ENCODE measurements around the gene TNXB. TPM values are rescaled to one million over a fixed set of nuclear protein-coding genes. Genes with fewer than 3 reads are reported as not detected.

The TNXB gene
- total RNA-seq, 2 donors from 2014 or later, result 7.3 to 20.1 TPM

GRCh38 chr6:32140420-32141046 lies 31.4 kb upstream of the TNXB start:
- intact Hi-C loops (cut with DNase I), result no loop called here
- H3K27ac ChIP-seq, result no peak overlapping the region

GRCh38 chr6:32139590-32139989 lies 30.5 kb upstream of the TNXB start:
- H3K27ac ChIP-seq, result no peak overlapping the region
- no peak overlapping the region for H3K4me3 ChIP-seq
- H3K27me3 ChIP-seq, result no peaks in the 10 kb centered on the region
- no peak for TF ChIP-seq CTCF (IDR thresholded peaks at IDR 0.05)
- intact Hi-C loops (cut with DNase I), result no loop called here
- no peaks in the 10 kb centered on the region for H3K4me1 ChIP-seq
- H3K9me3 ChIP-seq, result no peaks in the 10 kb centered on the region
- no peak for DNase-seq
- no peaks in the 10 kb centered on the region for H3K36me3 ChIP-seq
- H3K9ac ChIP-seq (ENCODE audit: low read depth in 2 of 2, low read length in 2 of 2), result no peak overlapping the region

More at GRCh38 chr6:32140420-32141046, 31.4 kb upstream of the TNXB start:
- Histone ChIP-seq H3K9ac (ENCODE audit: low read depth in 2 of 2, low read length in 2 of 2) (no peak overlapping the region), H3K4me3 (no peak overlapping the region), H3K4me1 (no peaks in the 10 kb centered on the region), H3K36me3 (no peaks in the 10 kb centered on the region), H3K27me3 (no peaks in the 10 kb centered on the region), H3K9me3 (no peaks in the 10 kb centered on the region)
- no peak for DNase-seq
- TF ChIP-seq CTCF (IDR thresholded peaks at IDR 0.05), result no peak

DNA sequence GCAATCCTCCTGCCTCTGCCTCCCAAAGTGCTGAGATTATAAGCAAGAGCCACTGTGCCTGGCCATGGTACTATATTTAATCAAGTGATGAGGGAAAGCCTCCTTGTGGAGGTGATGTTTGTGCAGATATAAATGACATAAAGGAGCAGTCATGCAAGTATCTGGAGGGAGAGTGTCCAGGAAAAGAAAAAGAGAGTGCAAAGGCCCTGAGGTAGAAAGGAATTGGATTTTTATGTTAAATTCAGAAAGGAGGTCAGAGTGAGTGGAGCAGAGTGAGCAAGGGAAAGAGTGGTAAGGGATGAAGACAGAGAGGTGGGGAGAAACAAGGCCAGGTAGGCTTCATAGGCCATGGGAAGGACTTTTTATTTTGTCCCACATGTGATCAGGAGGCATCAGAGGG lies 28.3 kb upstream of the TNXB start:
- no peak overlapping the region for H3K4me3 ChIP-seq
- H3K27ac ChIP-seq, result no peak overlapping the region
- intact Hi-C loops (cut with DNase I), result no loop called here
- no peak overlapping the region for H3K9ac ChIP-seq (ENCODE audit: low read depth in 2 of 2, low read length in 2 of 2)
- no peaks in the 10 kb centered on the region for H3K9me3 ChIP-seq
- no peaks in the 10 kb centered on the region for H3K27me3 ChIP-seq
- H3K36me3 ChIP-seq, result no peaks in the 10 kb centered on the region
- no peaks in the 10 kb centered on the region for H3K4me1 ChIP-seq
- no peak for TF ChIP-seq CTCF (IDR thresholded peaks at IDR 0.05)
- DNase-seq, result no peak

GRCh38 chr6:32133786-32134185 lies 24.6 kb upstream of the TNXB start:
- no peak for TF ChIP-seq CTCF (IDR thresholded peaks at IDR 0.05)
- H3K9ac ChIP-seq (ENCODE audit: low read depth in 2 of 2, low read length in 2 of 2), result no peak overlapping the region
- intact Hi-C loops (cut with DNase I), result no loop called here

GRCh38 chr6:32132110-32132509 lies 23.0 kb upstream of the TNXB start:
- Histone ChIP-seq H3K27ac (no peak overlapping the region), H3K9me3 (no peaks in the 10 kb centered on the region)

More at GRCh38 chr6:32133786-32134185, 24.6 kb upstream of the TNXB start:
- Histone ChIP-seq H3K36me3 (no peaks in the 10 kb centered on the region), H3K4me3 (no peak overlapping the region), H3K27me3 (no peaks in the 10 kb centered on the region), H3K9me3 (no peaks in the 10 kb centered on the region), H3K27ac (no peak overlapping the region), H3K4me1 (peaks cover 8% of the 10 kb centered on the region)
- no peak for DNase-seq

More at GRCh38 chr6:32132110-32132509, 23.0 kb upstream of the TNXB start:
- TF ChIP-seq CTCF (IDR thresholded peaks at IDR 0.05), result no peak
- no peak overlapping the region for H3K4me3 ChIP-seq
- intact Hi-C loops (cut with DNase I), result no loop called here
- no peak overlapping the region for H3K9ac ChIP-seq (ENCODE audit: low read depth in 2 of 2, low read length in 2 of 2)
- H3K4me1 ChIP-seq, result peaks cover 17% of the 10 kb centered on the region
- H3K27me3 ChIP-seq, result no peaks in the 10 kb centered on the region
- no peak for DNase-seq
- H3K36me3 ChIP-seq, result no peaks in the 10 kb centered on the region

Data from colonic mucosa (tissue), 4 donors.